ENCODE results near the gene GPS1.

The GPS1 gene

DNA sequence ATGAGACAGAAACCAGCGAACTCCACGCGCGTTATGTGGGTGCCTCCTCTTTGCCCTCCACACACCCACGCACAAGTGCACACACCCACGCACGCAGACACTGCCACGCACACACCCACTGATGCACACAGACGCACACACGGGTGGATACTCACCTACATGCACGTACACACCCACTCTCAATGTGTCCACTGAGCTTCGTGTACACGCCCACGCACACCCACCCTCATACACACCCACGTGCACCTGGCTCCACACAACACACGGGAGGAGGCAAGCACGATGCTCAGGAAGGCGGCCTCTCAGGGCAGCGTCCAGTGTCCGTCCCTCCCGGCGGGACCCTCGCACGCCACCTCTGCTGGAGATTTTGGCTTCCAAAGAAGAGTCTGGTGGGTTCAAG, 4.3 kb upstream of the GPS1 start:
- no peak for DNase-seq

DNA sequence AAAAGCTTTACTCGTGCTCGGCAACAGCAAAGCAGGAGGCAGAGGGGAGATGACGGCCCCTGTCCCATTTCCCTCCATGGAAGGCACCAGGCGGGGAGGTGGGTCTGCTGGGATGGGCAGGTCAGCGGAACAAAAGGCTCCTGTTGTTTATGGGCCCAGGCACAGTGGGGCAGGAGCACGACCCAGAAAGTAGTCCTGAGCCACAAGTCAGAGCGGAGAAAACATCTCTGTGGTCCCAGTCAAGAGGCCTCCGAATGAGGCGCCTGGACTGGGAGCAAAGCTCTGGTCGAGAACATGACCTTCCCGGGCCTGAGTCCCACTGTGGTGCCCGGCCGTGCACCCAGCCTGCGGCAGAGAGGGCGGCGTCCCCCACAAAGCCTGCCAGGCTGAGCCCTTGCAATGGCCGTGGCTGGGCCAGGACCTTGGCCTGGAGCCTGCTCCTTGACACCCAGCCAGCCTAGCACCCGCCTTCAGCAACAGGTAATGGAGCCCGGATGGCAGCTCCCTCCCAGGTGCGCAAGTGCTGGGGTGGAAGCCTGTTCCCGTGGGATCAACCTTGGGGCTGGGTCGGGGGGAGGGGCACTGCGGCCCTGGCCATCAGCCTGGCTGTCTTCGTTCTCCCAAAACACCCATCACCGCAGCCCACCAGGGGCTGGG, 3.7 kb upstream of the GPS1 start:
- DNase-seq: no peak

DNA sequence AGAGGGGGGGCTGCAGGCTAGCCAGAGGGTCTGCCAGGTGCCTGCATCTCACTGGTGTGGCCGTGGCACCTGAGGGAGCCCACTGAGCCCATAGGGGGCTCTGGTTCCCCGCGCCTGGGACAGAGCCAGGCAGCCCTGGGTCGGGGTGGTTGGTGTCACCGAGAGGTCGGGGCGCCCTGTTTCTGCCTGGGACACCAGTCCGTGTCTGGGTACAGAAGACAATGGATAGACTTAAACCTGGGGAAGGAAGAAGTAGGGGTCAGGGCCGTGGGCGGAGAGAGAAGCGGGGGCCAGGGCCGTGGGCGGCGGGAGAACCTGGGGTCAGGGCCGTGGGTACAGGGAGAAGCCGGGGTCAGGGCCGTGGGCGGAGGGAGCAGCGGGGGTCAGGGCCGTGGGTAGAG, 3.1 kb upstream of the GPS1 start:
- no peak for DNase-seq

DNA sequence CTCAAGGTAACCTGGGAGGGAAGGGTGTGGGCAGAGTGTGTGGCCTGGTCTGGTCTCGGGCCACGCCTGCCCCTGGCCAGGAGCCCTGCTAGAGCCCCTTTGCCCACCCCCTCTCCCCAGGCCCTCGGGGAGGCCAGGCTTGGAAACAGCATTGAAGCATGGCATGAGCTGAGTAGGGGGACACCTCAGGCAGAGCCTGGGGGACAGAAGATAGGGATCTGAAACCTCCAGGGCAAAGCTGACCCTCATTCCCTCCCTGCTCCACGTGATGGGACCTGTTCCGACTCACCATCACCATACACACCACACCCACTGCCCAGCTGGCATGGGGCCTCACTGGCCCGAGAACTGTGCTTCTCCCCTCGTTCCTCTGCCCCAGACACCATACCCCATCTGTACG, 2.6 kb upstream of the GPS1 start:
- no peak for DNase-seq

DNA sequence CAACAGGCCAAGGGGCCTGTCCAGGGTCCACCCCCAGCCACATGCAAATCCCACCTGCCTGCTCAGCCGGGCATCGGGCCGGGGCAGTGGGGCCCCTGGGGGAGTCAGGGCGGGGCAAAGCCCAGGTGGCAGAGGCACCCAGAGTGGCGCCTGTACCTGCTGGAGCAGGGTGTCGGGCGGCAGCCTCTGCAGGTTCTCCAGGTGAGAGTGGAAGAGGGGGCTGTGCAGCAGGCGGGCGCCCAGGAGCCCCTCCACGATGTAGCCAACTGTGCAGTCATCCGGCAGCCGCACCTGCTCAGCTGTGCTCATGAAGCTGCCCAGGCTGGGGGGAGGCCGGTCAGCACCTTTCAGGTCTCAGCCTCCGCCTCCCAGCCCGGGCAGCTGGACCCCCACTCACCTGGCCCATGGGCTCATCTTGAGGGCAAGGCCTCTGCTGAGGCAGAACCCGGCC, 2.2 kb upstream of the GPS1 start:
- no peak for DNase-seq

DNA sequence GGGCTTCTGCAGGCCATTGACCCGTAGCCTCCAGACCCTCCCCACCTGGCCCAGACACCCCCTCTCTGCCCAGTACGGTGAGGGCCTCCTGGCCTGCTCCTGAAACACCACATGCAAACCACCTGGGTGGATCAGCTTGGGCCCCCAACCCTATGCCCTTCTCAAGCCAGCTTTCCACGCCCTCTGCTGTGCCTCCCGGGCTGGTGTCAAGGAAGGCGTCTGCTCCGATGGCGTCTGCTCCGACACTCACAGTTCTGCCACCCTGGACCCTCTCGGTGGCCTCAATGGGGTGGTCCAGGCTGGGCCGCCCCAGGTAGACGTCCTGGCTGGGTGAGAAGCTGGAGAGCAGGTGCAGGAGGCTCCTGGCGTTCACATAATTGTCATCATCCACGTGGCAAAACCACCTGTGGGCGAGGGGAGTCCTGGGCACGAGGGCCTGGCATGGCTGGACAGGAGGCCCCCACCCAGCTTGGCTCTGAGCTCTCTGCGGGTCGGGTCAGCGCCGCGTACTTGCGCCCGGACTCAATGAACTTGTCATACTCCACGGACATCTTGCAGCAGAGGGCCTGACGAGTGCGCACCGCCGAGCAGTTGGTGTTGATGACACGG, 1.4 kb upstream of the GPS1 start:
- no peak for DNase-seq

DNA sequence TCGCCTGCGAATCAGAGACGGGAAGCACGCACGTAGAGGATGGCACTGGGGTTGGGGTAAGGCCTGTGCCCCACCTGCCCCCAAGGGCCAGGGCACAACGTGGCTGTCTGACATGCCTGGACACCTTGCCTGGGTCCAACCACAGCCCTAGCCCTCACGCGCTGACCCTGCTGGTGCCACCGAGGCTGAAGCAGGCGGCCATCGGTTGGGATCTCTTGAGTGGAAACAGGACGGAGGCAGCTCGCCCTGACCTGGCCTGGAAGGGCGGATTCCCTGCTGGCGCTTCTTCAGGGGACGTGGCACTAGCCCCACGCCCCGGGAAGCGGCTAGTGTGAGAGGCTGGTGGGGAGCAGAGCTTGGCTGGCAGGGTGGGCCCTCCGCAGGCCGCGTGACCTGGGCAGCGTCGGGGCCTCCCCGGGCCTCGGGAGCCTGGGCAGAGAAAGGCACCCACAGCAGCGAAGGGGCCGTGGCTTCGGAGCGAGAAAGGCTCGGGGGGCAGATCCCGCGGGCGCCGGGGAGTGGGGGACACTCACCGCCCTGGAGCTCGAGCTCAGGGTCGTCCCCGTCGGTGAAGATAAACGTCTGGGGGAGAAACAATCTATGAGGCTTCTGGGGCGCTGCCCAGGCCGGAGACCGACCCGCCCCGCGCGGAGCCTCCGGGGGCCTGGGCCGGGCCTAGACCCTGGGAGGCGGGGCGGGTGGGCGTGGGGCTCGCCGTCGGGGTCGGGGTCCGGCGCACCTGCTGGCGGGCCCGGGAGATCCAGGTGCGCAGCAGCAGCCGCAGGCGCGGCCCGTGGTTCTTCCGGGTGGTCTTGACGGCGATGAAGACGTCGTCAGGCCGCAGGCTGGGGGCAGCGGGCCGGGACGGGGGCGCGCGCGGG, 697 bp upstream of the GPS1 start:
- no peak for DNase-seq

DNA sequence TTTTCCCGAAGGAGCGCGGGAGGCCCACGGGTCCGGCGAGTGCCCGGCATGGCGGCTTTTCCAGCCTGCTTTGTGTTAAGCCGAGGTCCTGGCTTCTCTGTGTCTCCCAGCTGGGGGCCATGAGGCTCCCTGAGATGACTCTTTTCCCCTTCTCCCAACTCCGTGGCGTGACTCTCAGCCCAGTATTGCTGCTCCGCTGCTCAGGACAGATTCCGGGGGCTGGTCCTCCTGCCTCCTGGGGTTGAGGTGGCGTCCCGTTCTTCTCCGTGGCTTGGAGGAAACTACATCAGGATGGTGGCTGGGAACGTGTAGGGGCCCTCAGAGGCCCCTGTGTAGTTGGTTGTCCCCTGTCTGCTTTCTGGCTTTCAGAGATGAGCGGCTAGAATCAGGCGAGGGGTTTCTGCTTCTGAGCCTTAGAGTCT, 951 bp downstream of the GPS1 start:
- DNase-seq: no peak

DNA sequence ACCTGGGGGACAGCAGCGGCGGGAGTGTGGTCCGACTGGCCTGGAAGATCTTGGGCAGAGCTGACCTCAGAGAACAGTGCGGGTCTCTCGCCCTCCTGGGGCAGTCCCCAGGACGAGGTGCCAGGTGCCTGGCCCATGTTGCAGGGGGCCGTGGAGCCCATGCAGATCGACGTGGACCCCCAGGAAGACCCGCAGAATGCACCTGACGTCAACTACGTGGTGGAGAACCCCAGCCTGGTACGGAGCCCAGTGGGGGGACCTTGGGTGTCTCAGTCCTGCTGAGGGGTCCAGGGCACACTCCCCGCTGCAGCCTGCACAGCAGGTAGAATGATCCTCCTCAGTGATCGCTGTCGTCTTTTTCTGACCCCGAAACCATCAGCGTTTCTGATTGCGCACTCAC, 1.4 kb downstream of the GPS1 start:
- no peak for DNase-seq

DNA sequence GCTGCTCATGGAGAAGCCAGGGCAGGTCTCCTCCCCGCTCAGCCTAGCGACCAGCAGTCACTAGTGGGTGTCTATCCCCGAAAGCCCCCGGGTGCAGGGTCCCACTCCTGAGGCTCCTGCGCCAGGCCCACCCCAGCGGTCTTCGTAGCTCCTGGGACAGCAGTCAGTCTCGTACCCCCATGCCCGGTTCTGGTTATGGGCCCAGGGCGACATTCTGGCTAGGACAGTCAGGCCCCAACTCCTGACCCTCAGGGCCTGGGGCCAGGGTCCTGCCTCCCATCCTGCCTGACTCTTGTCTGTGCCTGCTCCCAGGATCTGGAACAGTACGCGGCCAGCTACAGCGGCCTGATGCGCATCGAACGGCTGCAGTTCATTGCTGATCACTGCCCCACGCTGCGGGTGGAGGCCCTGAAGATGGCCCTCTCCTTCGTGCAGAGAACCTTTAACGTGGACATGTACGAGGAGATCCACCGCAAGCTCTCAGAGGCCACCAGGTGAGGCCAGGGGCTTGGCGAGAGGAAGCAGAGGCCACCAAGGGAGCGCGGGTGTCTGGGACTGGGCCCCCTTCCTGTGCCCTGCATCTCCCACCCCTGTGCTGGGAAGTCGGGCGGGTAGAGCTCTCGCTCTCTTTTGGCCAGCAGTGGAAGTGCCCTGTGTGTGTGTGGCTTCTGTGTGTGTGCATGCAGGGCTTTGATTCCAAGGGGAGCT, 2.0 kb downstream of the GPS1 start:
- no peak for DNase-seq

DNA sequence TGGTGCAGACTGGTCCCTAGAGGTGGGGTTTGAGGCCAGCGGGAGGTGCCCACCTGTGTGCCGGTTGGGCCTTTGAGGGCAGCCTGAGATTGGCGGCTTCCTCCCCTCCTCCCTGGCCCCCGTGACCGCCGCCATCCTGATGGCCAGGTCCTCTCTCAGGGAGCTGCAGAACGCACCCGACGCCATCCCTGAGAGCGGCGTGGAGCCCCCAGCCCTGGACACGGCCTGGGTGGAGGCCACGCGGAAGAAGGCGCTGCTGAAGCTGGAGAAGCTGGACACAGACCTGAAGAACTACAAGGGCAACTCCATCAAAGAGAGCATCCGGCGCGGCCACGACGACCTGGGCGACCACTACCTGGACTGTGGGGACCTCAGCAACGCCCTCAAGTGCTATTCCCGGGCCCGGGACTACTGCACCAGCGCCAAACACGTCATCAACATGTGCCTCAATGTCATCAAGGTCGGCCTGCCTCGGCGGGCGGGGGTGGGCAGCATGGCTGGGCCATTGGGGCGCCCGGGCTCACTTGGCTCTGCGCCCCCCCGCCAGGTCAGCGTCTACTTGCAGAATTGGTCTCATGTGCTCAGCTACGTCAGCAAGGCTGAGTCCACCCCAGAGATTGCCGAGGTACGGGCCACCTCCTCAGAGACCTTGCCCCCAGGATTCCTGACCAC, 2.8 kb downstream of the GPS1 start:
- DNase-seq: no peak

DNA sequence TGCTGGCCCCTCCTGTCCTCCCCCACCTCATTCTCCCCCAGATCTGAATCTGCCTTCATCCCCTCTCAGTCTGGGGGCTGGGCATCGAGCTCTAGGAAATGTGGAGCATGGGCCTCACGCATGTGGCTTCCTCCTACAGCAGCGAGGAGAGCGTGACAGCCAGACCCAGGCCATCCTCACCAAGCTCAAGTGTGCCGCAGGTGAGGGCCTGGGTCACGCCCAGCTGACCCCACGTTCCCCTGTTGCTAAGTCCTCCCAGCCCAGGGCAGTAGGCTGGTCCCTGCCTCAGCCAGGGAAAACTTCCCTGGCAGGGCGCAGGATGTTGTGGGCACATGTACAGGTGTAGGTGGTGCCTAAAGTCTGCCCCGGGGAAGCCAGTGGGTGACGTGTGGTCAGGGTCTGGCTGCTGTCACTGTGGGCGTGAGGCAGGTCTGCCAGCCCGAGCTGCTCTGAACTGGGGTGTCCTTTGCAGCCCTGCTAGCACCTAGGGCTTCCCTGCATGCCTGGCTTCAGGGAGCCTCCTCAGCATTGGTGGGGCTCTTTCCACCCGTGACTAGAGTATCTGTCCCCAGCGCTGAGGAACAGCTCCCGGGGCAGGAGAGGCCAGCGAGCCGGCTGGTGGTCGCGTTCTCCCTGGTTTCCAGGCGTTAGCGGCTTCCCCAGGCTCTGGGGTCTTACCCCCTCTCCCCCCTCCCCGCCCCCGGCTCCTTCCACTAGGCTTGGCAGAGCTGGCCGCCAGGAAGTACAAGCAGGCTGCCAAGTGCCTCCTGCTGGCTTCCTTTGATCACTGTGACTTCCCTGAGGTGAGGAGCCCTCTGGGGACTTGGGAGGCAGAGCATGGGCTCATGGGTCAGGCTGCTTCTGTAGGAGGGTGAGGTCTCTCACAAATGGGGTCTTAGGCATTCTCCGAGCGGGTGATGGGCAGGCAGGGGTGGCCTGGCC, 3.6 kb downstream of the GPS1 start:
- no peak for DNase-seq

DNA sequence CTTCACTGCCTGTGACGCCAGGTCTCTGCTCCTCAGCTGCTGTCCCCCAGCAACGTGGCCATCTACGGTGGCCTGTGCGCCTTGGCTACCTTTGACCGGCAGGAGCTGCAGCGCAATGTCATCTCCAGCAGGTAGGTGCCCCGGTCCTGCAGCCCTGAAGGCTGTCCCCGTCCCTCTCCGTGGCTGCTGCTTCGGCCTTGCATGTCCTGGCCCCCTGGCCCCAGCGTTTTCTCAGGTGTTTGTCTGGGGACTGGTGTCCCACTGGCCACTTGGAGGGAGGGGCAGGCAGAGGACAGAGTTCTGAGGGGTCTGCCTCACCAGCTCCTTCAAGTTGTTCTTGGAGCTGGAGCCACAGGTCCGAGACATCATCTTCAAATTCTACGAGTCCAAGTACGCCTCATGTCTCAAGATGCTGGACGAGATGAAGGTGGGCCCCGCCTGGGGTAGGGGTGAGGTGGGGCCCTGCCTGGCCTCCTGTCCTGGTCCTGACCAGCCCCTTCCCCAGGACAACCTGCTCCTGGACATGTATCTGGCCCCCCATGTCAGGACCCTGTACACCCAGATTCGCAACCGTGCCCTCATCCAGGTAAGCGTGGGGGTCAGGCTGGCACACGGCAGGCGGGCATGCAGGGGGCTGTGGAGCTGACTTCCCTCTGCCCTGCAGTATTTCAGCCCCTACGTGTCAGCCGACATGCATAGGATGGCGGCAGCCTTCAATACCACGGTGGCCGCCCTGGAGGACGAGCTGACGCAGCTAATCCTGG, 4.4 kb downstream of the GPS1 start:
- no peak for DNase-seq

DNA sequence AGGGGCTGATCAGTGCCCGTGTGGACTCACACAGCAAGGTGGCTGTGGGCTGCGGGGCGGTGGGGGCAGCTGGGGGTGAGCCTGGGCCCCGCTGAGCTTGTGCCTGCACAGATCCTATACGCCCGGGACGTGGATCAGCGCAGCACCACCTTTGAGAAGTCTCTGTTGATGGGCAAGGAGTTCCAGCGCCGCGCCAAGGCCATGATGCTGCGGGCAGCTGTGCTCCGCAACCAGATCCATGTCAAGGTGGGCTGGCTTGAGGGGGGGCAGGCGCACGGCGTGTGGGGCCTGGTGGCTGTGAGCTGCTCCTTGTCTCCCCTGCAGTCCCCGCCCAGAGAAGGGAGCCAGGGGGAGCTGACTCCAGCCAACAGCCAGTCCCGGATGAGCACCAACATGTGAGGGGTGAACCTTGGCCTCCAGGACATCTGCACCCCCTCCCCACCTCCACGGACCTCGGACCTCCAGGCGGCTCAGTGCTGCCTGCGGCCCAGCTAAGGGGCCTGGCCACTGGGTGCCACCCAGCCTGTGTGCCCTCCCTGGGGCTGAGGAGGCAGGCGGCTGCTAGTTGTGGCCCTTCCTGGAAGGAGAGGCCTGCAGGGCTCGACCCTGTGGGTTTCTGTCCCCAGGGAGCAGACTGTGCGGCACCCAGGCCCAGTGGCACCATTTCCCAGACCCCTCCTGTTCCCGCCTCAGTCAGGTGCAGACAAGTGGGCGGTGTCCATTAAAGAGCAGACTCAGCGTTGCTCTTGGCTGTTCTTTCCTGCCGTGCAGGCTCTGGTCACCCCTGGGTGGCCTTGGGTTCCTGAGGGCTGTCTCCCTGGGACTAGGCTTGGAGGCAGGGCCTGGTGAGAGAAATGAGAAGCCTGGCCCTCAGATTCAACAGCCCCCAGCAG, 5.3 kb downstream of the GPS1 start:
- no peak for DNase-seq

DNA sequence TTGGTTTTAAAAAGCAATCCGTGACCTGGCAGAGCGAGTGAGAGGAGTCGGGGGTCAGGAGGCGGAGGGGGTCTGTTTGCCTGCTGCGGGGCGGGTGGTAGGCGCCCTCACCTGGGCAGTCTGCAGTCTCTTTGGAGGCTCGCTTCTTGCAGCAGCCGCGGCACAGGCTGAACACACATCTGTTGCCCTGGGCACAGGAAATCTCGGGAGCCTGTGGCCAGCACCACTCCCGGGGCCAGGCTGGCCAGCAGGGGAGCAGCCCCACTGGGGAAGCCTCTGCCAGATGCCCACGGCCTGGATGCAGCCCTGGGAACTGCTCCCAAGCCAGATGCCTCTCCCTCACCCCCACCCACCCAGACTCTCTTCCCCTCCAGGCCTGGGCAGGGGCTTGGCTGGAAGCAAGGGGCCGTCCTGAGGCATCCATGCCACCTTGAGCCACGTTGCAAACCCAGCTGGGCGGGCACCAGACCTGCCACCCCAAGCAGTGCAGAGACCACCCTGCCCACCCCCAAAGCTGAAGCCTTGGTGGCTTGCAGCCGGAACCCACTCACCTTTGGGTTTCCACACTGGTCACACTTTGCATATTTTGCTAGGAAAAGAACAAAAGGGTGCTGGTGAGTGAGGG, 6.6 kb downstream of the GPS1 start:
- DNase-seq: no peak

DNA sequence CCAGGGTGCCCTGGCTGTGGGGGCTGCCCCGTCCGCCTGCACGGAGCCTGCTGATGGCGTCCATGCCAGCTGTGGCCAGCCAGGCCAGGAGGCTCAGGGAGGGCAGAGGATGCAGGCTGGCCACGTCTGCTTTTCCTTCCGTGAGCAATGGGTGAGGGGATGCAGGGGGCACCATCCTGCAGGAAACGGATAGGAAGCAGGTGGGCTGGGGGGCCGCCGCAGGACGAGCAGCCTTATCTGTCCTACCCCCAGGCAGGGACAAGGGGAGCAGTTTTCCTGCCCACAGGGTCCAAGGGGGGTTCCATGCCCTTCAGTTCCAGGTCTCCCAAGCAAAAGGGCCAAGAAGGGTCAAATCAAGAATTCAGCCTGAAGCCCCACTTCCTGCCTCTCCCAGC, 7.2 kb downstream of the GPS1 start:
- DNase-seq: no peak

DNA sequence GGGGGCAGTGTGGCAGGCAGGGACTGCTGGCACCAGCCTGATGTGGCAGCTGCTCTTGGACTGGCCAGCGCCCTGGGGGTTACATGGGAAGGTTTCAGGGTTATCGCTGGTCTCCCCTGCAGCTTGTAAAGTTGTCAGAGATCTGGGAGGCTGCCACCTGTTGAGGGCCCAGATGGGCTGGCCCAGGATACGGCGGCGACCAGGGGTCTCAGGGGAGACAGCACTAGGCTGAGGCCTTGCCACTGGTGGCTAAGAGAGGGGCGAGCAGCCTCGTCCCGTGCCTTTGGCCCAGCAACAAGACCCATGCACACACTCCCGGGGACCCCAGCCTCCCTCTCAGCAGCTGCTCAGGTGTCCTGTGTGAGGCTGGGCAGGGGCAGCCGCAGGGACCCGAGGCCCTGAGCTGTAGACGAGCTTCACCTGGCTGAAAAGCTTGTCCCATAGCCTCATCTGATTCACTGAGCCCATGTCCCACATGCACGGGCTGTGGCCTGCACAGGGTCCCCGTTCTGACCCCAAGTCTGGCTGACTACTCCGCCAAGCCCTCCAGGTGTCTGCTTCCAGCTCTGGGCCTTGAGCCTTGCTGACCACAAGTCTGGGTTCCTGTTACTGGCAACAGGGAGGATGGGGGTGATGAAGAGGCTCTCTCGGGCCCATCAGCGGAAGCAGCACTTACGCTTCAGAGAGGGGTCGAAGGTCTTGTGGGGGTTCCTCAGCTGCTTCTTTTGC, 7.7 kb downstream of the GPS1 start:
- DNase-seq: no peak

DNA sequence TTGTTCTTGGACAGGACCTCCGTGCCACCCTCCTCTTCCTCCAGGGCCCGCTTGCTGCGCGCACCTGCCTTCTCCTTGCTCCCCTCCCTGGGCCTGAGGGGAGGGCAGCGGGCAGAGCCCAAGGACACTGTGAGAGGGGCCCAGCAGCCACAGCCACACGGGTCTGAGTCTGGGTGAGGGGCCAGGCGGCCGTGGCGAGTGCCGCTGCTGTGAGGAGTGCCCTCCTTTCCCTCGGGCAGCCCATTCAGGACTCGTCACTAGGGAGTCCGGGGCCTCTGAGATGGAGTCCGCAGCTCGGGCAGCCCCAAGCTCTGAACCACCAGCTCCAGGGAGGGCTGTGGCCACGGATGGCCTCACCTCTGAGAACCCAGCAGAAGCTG, 8.3 kb downstream of the GPS1 start:
- DNase-seq: no peak

DNA sequence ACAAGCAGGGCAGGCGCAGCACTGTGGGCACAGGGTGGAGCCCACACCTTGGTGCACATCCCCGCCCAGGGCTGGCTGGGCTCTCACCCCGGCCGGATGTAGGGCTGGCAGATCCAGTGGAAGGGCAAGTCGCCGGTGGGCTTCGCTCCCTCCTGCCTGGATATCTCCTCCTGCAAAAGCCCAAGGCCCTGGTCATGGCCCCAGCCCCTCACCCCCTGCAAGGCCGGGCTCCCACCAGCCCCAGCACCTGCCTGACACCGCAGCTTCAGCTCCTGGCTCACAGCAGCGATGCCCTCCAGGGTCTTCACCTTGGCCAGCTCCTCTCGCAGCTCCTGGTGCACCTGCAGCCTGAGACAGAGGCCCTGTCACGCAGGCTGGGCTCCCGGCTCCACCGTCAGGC, 8.9 kb downstream of the GPS1 start:
- DNase-seq: no peak

Data from SHP77 treated with DMSO at 0.1 percent for 48 hours (cell line).